HepG2 (cell line): Measurements from ENCODE around the gene ERCC4. TPM values are rescaled to one million over a fixed set of nuclear protein-coding genes. Genes with fewer than 3 reads are reported as not detected.

ENCODE experiments used
- AGO1 ChIP-seq: fragments of 200-400 bp; formaldehyde crosslinking; IDR thresholded peaks from 2 replicates; pipeline ENCODE4 v1.6.1; 2017; ENCODE audit warnings: mild to moderate bottlenecking, low read depth, low read length, moderate library complexity; ENCODE audit not compliant: poor library complexity, severe bottlenecking
- ELF3 ChIP-seq: IDR thresholded peaks from 2 replicates; pipeline ENCODE4 v1.6.1; 2016; ENCODE audit warnings: missing genetic modification reagents, missing compliant biosample characterization
- MATR3 ChIP-seq: sonication (generic); formaldehyde crosslinking; IDR thresholded peaks from 2 replicates; pipeline ENCODE4 v1.4.0; 2020; ENCODE audit warnings: missing genetic modification reagents
- MLX ChIP-seq: IDR thresholded peaks from 2 replicates; pipeline ENCODE4 v1.6.1; 2016
- PAX8 ChIP-seq: sonication (generic); formaldehyde crosslinking; IDR thresholded peaks from 2 replicates; pipeline ENCODE4 v1.8.0; 2022; ENCODE audit warnings: mild to moderate bottlenecking, missing genetic modification reagents, borderline replicate concordance
- ZMAT3 ChIP-seq: sonication (generic); formaldehyde crosslinking; conservative IDR thresholded peaks from 2 replicates; pipeline ENCODE4 v1.7.0; 2021; ENCODE audit warnings: missing genetic modification reagents
- ZNF205 ChIP-seq: IDR thresholded peaks from 2 replicates; pipeline ENCODE4 v1.6.1; 2018; ENCODE audit warnings: missing biosample characterization, missing genetic modification reagents
- ZNF646 ChIP-seq: sonication (generic); formaldehyde crosslinking; IDR thresholded peaks from 2 replicates; pipeline ENCODE4 v1.9.0; 2021; ENCODE audit warnings: mild to moderate bottlenecking, missing genetic modification reagents
- polyA plus RNA-seq, 8 experiments: library from polyadenylated mRNA; depleted of rRNA in 3 of 8; stranded (reverse) in 7 of 8; unstranded in 1 of 8; fragments of >200 nt; fragmentation: Illumina TruSeq in 4 of 8; extraction: Trizol in 4 of 8; gene quantifications; 2 replicates each; pipeline versions ENCODE4 v1.2.1 to v1.2.3, GENCODE V29; 2011 to 2016; ENCODE audit warnings: low read depth in 4 of 8, missing spikeins in 1 of 8, mixed read lengths in 1 of 8; ENCODE audit not compliant: insufficient read depth in 1 of 8
- total RNA-seq, 5 experiments: library from RNA; depleted of rRNA; stranded (reverse); fragments of >200 nt; fragmentation: Illumina TruSeq; extraction: Trizol; gene quantifications; 2 replicates each; pipeline ENCODE4 v1.2.3, GENCODE V29; 2016; ENCODE audit warnings: low read depth in 1 of 5
- TF ChIP-seq, protein P1 (sequence below): sonication (generic); formaldehyde crosslinking; IDR thresholded peaks from 2 replicates; pipeline ENCODE4 v1.5.0; 2020; ENCODE audit warnings: missing genetic modification reagents
- TF ChIP-seq, protein P2 (sequence below): sonication (generic); formaldehyde crosslinking; IDR thresholded peaks from 2 replicates; pipeline ENCODE4 v1.4.0; 2020; ENCODE audit warnings: missing genetic modification reagents
- TF ChIP-seq, protein P3 (sequence below): sonication (generic); formaldehyde crosslinking; IDR thresholded peaks from 2 replicates; pipeline ENCODE4 v1.4.0; 2020; ENCODE audit warnings: mild to moderate bottlenecking, missing genetic modification reagents
- TF ChIP-seq, protein P4 (sequence below): fragments of 450-650 bp; IDR thresholded peaks from 2 replicates; pipeline ENCODE4 v1.6.1; 2016

Gene ERCC4
- total and polyA plus RNA-seq, 2 of the 13 experiments (the other 11 are each of a cell fraction or from before 2014, with no cell fraction given): 5.4 to 15.2 TPM

DNA sequence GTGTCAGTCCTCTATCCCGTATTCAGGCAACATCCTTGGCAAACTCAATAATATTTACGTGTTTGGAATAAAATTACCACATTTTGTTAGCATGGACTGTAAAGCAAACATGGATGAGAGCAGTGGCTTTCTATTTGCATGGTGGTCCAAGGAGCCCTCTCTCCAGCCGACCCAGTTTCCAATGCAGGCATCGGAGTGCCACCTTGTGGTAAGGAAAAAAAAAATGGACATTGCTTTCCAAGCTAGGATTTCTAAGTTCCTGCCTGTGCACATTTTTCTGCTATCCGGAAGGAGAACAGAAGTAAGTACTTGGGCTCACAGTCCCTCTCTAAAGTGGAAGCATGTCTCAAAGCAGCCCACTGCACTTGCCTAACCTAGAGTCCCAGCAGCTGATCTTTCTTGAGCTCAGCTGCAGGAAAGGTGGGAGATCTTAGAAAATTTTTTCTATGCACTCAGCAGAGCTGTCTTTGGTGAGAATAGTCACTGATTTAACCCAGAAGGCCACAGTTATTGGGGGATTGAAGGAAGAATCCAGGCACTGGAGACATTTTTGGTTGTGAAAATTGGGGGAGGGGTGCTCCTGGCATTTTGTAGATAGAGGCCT, 46.0 kb upstream of the ERCC4 start (continued):
- no peak for TF ChIP-seq ZNF646
- TF ChIP-seq, protein P1, sequence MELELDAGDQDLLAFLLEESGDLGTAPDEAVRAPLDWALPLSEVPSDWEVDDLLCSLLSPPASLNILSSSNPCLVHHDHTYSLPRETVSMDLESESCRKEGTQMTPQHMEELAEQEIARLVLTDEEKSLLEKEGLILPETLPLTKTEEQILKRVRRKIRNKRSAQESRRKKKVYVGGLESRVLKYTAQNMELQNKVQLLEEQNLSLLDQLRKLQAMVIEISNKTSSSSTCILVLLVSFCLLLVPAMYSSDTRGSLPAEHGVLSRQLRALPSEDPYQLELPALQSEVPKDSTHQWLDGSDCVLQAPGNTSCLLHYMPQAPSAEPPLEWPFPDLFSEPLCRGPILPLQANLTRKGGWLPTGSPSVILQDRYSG (CRISPR knock-in tag): no peak
- TF ChIP-seq, protein P2, sequence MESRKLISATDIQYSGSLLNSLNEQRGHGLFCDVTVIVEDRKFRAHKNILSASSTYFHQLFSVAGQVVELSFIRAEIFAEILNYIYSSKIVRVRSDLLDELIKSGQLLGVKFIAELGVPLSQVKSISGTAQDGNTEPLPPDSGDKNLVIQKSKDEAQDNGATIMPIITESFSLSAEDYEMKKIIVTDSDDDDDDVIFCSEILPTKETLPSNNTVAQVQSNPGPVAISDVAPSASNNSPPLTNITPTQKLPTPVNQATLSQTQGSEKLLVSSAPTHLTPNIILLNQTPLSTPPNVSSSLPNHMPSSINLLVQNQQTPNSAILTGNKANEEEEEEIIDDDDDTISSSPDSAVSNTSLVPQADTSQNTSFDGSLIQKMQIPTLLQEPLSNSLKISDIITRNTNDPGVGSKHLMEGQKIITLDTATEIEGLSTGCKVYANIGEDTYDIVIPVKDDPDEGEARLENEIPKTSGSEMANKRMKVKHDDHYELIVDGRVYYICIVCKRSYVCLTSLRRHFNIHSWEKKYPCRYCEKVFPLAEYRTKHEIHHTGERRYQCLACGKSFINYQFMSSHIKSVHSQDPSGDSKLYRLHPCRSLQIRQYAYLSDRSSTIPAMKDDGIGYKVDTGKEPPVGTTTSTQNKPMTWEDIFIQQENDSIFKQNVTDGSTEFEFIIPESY (CRISPR knock-in tag): no peak
- TF ChIP-seq MATR3 (CRISPR knock-in tag): no peak
- TF ChIP-seq ELF3: peak; percentile 47; the same call in 1 of the 2 replicates
- 0 out of 2 replicates have a peak, but pooled peaks have one; percentile 44 for TF ChIP-seq ZMAT3
- TF ChIP-seq, protein P3, sequence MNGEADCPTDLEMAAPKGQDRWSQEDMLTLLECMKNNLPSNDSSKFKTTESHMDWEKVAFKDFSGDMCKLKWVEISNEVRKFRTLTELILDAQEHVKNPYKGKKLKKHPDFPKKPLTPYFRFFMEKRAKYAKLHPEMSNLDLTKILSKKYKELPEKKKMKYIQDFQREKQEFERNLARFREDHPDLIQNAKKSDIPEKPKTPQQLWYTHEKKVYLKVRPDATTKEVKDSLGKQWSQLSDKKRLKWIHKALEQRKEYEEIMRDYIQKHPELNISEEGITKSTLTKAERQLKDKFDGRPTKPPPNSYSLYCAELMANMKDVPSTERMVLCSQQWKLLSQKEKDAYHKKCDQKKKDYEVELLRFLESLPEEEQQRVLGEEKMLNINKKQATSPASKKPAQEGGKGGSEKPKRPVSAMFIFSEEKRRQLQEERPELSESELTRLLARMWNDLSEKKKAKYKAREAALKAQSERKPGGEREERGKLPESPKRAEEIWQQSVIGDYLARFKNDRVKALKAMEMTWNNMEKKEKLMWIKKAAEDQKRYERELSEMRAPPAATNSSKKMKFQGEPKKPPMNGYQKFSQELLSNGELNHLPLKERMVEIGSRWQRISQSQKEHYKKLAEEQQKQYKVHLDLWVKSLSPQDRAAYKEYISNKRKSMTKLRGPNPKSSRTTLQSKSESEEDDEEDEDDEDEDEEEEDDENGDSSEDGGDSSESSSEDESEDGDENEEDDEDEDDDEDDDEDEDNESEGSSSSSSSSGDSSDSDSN (CRISPR knock-in tag): no peak
- TF ChIP-seq, protein P4, sequence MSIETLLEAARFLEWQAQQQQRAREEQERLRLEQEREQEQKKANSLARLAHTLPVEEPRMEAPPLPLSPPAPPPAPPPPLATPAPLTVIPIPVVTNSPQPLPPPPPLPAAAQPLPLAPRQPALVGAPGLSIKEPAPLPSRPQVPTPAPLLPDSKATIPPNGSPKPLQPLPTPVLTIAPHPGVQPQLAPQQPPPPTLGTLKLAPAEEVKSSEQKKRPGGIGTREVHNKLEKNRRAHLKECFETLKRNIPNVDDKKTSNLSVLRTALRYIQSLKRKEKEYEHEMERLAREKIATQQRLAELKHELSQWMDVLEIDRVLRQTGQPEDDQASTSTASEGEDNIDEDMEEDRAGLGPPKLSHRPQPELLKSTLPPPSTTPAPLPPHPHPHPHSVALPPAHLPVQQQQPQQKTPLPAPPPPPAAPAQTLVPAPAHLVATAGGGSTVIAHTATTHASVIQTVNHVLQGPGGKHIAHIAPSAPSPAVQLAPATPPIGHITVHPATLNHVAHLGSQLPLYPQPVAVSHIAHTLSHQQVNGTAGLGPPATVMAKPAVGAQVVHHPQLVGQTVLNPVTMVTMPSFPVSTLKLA: no peak
- TF ChIP-seq MLX (CRISPR knock-in tag): no peak
- TF ChIP-seq ZNF205 (CRISPR knock-in tag): 0 out of 2 replicates have a peak, but pooled peaks have one; percentile 42
- TF ChIP-seq AGO1: no peak
- no peak for TF ChIP-seq PAX8 (CRISPR knock-in tag)
